NT2/D1 (cell line): Measurements from ENCODE around the gene TBC1D23.

Experiments
- SUZ12 ChIP-seq: IDR thresholded peaks from 2 replicates; pipeline ENCODE4 v1.6.1; 2011; ENCODE audit not compliant: insufficient read length, insufficient read depth; ENCODE audit errors: extremely low read depth
- ZNF274 ChIP-seq: IDR thresholded peaks from 2 replicates; pipeline ENCODE4 v1.6.1; 2011; ENCODE audit warnings: mild to moderate bottlenecking, low read depth, low read length

DNA sequence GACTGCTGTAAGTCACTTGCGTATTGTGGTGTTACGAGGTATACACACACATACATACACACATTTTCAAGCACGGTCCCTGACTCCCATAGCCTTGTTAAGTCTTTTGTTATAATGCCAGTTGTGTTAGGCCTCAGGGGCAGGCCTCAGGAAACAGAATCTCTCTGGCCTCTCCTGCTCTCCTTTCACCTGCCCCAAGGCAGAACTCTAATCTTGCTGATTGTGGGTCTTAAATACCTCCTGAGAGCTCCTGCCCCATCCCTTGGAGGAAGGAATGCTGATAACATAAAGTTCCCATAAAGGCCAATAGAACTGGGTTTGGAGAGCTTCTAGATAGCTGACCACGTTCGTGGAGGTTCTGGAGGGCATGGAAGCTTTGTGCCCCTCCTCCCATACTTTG is 69.9 kb downstream of the TBC1D23 start:
- TF ChIP-seq SUZ12: no peak
- no peak for TF ChIP-seq ZNF274
